Fibroblast of the aortic adventitia (primary cell): Measurements from ENCODE around the gene TMEM89. TPM values are rescaled to one million over a fixed set of nuclear protein-coding genes. Genes with fewer than 3 reads are reported as not detected.
A peak's percentile ranks its signal among the peaks of the same experiment; 100 is the strongest.

ENCODE experiments used
- DNase-seq: peaks from one replicate; pipeline ENCODE4 v3.0.0-alpha.2; 2010; ENCODE audit warnings: low read depth
- H3K4me3 ChIP-seq: 2 replicates; pipeline ENCODE4 v1.5.1; 2011; ENCODE audit warnings: low read depth, mild to moderate bottlenecking, control low read depth, low read length, moderate library complexity
- CTCF ChIP-seq: IDR thresholded peaks from 2 replicates; pipeline ENCODE4 v1.5.1; 2011; ENCODE audit warnings: mild to moderate bottlenecking, low read length, control low read depth, inconsistent platforms; ENCODE audit not compliant: insufficient read depth
- total RNA-seq: library from RNA; depleted of rRNA; stranded (reverse); fragments of >200 nt; gene quantifications from 2 replicates; pipeline ENCODE4 v1.2.3, GENCODE V29; 2012; ENCODE audit warnings: low replicate concordance

Gene TMEM89
- not detected in 2 replicates for total RNA-seq

GRCh38 chr3:48621461-48621869, at the start of gene TMEM89:
TSS of gene TMEM89 (minus strand) at chr3:48621769. CDS start at chr3:48621756, 13 bp downstream.
- no peak for TF ChIP-seq CTCF
- no peak within 1 kb of the TSS for H3K4me3 ChIP-seq
- no peak for DNase-seq

GRCh38 chr3:48664929-48665328, 43.4 kb upstream of the TMEM89 start:
- TF ChIP-seq CTCF = no peak
- no peak for DNase-seq
- H3K4me3 ChIP-seq = no peak overlapping the region

GRCh38 chr3:48664313-48664644, 42.7 kb upstream of the TMEM89 start:
- TF ChIP-seq CTCF = no peak

GRCh38 chr3:48663489-48664312, 42.1 kb upstream of the TMEM89 start:
- peak; percentile 82 for TF ChIP-seq CTCF
- DNase-seq = peak; percentile 98
- peak overlapping the region; percentile 74 for H3K4me3 ChIP-seq

More at GRCh38 chr3:48664313-48664644, 42.7 kb upstream of the TMEM89 start:
- DNase-seq = no peak
- H3K4me3 ChIP-seq = peak overlapping the region; percentile 40

GRCh38 chr3:48662753-48663488, 41.4 kb upstream of the TMEM89 start, which contains the start of gene CELSR3:
TSS of gene CELSR3 (minus strand) at chr3:48662886. CDS start at chr3:48662634, 252 bp downstream.
- peak; percentile 92 for DNase-seq
- no peak for TF ChIP-seq CTCF
- peak within 1 kb of the TSS; percentile 74 for H3K4me3 ChIP-seq

- H3K4me3 ChIP-seq = peak overlapping the region; percentile 74
- DNase-seq = no peak
Measured at GRCh38 chr3:48662145-48662752, 40.7 kb upstream of the TMEM89 start.

More at GRCh38 chr3:48662145-48662752, 40.7 kb upstream of the TMEM89 start:
- TF ChIP-seq CTCF = no peak
